GM08714 (cell line): ENCODE measurements around the gene TBXT.
"Not testable (repeated sequence)": the region's sequence is repeated elsewhere in the genome, so short reads cannot be mapped to it uniquely, and the experiment has no call there.

ENCODE experiments used
- H3K4me3 ChIP-seq: fragments of 200-500 bp; sonication (Bioruptor generic); 2 replicates; pipeline ENCODE4 v1.5.1; 2014; ENCODE audit warnings: mild to moderate bottlenecking, low read length, inconsistent platforms
- ZNF274 ChIP-seq: IDR thresholded peaks from 2 replicates; pipeline ENCODE4 v1.6.1; 2012; ENCODE audit warnings: mild to moderate bottlenecking, low read depth, low read length

TBXT gene

DNA sequence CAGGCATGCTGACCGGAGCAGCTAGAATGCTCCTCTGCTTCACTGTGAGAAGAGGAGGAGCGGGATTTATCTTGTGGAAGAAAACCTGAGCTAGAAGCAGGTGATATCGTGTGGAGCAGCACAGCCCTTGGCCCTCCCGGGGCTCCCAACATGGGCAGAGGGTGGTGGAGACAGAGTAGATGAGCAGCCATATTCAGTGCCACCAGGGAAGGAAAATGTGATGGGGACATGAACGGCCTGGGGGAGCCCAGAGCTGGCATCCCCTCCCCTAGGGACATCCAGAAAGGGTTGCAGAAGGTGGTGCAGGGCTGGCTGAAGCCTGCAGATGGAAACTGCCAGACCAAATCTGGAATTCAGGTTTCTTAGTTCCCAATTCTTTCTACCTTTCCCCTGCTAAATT, 24.9 kb upstream of the TBXT start:
- no peak for TF ChIP-seq ZNF274
- no peak overlapping the region for H3K4me3 ChIP-seq

DNA sequence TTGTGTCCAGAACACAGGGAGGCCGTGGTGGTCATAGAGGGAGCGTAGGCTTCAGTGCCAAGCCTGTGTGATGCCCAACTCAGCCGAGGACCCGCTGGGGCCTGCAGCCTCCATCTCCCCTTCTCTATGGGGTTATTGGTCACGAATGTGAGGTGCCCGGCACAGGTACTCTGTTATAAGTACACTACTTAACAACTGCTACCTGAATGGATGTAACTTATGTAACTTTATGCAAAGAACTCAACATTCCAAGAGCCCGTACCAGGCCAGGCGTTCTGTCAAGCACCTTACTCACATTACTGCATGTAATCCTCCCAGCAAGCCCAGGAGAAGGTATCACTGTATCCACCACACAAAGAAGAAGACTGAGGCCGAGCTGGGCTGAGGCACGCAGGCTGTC, 24.5 kb upstream of the TBXT start:
- H3K4me3 ChIP-seq = no peak overlapping the region
- TF ChIP-seq ZNF274 = no peak

DNA sequence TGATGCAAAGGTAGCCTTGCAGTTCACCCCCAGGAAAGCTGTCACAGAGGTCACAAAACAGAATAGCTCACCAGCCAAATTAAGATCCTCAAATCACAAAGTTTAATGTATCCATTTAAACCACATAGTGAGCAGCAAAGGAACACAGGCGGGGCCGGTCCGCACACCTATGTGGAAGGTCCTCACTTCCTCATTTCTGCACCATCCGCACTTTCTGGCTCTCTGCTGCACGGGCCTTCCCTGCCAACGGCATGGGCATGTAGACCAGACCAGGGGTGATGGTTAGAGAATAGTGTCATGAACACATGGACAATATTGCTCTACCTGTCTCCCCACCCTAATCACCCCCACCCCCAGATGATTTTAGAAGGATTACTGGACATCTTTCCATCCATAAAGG, 12.1 kb upstream of the TBXT start:
- no peak for TF ChIP-seq ZNF274
- no peak overlapping the region for H3K4me3 ChIP-seq

DNA sequence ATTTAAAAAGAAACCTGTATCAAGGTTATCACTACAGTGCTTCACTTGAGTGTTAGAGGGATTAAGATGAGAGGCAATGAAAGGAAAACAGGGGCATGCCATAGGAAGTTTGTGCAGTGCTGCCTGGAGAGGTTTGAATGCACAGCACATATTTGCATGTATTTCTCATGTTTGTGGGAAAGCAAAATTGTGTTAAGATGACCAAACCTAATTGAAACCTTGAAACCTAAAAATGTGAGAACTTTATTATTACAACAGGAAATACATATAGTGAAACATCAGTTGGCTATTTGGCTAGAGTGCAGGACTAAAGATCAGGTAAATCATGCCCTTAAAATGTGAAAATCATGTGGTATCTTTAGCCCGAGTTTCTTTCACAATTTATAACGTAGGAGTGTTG, 8.5 kb upstream of the TBXT start:
- TF ChIP-seq ZNF274 = no peak
- H3K4me3 ChIP-seq = no peak overlapping the region

DNA sequence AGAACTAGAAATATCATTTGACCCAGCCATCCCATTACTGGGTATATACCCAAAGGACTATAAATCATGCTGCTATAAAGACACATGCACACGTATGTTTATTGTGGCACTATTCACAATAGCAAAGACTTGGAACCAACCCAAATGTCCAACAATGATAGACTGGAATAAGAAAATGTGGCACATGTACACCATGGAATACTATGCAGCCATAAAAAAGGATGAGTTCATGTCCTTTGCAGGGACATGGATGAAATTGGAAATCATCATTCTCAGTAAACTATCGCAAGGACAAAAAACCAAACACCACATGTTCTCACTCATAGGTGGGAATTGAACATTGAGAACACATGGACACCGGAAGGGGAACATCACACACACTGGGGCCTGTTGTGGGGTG, 7.4 kb upstream of the TBXT start:
- H3K4me3 ChIP-seq = not testable (repeated sequence)

DNA sequence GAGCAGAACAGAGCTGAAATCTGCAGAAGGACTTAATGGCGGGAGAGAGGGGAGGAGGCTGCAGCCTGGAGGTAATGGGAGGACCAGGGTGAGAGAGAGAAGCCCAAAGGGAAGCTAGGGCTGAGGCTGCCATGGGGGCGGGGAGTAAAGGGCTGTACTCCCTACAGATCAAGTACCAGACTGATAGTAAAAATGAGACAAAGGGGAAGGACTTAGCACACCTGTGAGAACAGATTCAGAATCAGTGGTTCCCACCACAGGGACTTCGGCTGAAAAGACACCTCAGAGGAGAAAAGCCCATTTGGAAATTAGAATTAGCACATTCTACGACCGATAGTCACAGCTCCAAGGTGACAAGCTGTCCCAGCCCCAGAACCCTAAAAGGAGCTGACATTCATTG, 6.4 kb upstream of the TBXT start:
- H3K4me3 ChIP-seq = no peak overlapping the region
- no peak for TF ChIP-seq ZNF274

DNA sequence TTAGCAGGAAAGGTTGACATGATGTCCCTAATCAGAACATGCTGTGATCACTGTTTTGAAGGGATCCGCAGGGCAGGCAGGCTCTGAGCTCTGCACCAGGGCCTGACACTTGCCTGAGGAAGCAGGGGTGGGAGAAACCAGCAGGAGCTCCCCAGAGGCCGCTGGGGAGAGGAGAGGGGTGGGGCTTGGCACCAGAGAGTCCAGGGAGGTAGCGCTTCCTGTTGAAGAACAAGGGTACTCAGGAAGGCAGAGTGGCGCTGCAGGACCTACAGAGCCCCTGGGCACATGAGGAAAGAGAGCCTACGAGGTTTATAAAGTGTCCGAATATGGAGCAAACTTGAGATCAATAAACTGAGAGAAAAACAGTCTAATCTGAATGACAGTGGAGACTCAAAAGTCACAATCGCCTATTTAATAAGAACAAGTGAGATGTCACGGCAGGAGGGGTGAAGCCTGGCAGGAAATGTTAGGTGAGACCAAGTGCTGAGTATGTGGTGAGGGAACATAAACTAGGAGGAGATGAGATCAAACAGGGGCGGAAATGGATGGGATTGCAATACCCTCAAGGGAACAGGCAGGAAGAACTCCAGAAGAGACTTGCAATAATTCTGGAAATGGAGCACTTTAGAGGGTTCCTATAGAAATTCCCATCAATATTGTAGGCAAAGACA, 5.8 kb upstream of the TBXT start:
- no peak for TF ChIP-seq ZNF274
- H3K4me3 ChIP-seq = no peak overlapping the region

DNA sequence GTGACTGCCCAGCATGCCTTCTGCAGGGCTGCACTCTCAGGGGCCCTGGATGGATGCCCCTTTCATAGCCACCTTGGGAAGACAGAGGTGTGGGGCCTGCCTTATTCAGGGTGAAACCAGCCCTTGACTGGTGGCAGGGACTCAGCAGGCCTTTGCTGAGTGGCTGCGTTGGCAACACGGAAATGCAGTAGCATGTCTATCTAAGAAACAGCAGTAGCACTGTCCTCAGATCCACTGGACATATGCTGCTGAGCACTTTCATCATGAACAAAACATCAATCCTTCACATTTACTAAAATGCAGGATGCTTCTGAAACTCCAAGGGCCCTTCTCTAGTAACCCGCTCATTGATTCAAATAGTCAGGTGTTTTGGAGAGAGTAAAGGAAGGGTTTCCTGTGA, 4.9 kb upstream of the TBXT start:
- no peak overlapping the region for H3K4me3 ChIP-seq
- TF ChIP-seq ZNF274 = no peak

DNA sequence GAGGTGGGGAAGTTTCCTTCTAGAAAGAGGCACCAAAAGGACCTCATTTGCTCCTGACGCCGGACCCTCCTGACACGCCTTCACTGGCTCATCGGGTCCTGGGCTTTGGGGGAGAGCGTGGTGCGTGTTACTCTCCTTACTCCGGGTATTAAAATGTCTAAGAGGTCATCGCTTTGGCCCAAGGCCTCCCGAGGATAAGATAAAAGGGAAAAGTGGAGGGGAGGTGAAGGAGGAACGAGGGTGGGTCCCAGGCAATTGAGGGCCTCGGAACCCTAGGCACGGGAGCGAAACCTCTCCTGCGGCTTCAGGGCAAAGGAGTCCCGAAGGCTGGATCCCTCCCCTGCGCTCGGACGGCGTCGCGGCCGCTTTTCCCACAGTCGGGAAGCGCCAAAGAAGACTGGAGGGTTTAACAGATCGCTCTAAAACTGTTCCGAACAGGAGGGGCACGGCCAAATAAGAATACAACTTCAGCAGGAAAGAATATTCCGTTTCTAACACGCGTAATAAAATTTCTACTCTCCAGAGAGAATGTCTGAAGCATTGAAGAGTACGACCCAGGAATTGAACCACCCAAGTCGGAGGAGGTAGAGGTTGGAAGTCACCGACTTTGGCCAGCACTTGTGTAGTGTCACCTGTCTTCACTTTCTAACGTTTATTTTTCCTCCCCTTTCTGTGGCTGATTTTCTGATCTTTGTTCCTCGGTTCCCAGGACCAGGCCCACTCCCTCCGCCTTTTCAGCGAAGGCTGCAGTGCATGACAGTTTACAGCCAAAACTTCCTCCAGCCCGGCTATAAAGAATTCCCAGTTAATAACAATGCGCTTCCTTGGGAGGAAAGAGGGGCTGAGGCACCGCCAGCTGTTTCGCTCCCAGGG, 2.1 kb upstream of the TBXT start:
- no peak for TF ChIP-seq ZNF274
- peak overlapping the region; percentile 4; the same call in 1 of the 2 replicates for H3K4me3 ChIP-seq

DNA sequence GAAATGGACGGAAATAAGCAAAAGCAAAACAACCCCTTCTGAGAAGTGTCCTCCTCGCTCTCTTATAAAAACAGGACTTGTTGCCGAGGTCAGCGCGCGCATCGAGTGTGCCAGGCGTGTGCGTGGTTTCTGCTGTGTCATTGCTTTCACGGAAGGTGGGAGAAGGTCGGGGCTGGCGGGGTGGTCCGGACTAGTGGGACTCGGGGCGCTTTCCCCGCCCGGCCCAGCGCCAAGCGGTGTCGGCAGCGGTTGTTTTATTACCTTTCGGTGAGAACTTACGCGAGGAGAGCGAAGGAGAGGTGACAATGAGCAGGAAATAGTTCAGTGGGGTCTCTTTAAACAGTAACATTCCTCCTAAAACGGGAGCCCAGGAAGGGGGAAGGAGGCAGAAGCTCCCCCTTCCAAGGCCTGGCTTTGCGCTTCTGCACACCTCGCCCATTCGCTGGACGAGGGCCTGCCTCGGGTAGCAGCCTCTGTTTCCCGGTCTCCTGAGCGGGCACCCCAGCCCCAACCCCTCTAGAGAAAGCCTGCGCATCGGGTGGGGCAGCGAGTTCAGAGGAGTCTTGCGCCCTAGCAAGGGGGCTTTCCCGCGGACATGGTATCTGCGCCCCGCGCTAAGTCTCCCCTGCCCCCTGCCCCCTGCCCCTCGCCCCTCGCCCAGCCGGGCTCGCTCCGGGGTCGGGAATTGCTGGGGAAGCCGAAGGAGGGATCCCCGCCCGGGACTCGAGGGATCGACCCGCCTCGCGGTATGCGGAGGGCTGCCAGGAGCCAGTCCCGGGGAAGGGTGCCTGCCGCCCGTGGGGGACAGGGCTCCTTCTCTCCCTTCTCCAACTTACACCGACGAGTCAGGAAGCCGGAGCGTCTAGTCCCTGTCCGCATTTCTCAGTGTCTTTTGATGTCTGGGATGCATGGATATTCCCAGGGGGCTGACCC, 1.2 kb upstream of the TBXT start:
- peak overlapping the region; percentile 40; the same call in 1 of the 2 replicates for H3K4me3 ChIP-seq
- no peak for TF ChIP-seq ZNF274

DNA sequence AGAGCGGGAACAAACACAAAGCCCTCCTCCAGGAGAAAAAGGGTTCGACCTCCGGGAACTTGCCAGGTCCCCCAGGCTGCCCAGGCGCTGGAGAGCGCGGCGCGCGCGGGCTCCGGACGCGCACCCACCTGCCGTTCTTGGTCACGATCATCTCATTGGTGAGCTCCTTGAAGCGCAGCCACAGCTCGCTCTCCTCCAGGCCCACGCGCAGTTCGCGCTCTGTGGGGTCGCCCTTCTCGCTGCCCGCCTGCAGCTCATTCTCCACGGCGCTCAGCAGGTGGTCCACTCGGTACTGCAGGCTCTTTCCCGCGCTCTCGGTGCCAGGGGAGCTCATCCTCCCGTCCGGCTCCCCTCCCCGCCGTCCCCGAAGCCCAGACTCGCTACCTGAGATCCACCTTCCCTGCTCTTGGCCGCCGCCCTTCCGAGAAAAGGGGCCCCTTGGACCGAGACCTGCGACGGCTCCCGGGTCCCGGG, 356 bp downstream of the TBXT start:
- TF ChIP-seq ZNF274 = no peak
- peak overlapping the region; percentile 40; the same call in 1 of the 2 replicates for H3K4me3 ChIP-seq

DNA sequence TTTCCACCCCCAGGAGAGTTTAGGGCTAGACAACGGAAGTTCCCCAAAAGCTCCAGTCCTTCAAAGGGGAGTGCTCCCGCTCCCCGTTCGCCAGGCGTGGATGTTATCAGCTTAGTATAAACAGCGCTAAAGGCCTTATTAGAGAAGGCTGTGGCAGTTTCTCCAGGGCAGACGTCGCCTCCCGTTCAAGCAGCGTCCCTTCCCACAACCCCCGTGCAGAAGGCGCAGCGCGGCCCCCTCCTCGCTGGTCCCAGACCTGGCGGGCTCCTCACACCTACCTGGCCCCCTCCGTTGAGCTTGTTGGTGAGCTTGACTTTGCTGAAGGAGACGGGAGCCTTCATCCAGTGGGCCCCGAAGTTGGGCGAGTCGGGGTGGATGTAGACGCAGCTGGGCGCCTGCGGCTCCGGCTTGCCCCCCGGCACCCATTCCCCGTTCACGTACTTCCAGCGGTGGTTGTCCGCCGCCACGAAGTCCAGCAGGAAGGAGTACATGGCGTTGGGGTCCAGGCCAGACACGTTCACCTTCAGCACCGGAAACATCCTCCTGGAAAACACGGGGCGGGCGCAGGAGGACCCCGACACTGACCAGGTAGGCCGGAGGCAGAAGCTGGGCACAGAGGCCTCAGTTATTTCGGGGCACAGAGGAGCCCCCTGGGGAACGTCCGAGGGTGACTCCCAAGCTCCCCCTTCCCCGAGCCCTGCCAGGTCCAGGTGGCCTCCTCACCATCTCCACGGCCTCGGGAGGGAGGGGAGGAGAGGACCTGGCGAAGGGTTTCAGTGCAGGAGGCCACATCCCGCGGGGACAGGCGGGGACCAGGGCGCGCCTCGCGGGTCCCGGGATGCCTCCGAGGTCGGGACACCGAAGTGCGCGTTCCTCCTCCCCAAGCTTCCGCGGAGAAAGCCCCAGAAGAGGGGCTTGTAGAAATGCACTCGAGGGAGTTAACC, 1.1 kb downstream of the TBXT start:
- peak overlapping the region; percentile 40; the same call in 1 of the 2 replicates for H3K4me3 ChIP-seq
- no peak for TF ChIP-seq ZNF274

DNA sequence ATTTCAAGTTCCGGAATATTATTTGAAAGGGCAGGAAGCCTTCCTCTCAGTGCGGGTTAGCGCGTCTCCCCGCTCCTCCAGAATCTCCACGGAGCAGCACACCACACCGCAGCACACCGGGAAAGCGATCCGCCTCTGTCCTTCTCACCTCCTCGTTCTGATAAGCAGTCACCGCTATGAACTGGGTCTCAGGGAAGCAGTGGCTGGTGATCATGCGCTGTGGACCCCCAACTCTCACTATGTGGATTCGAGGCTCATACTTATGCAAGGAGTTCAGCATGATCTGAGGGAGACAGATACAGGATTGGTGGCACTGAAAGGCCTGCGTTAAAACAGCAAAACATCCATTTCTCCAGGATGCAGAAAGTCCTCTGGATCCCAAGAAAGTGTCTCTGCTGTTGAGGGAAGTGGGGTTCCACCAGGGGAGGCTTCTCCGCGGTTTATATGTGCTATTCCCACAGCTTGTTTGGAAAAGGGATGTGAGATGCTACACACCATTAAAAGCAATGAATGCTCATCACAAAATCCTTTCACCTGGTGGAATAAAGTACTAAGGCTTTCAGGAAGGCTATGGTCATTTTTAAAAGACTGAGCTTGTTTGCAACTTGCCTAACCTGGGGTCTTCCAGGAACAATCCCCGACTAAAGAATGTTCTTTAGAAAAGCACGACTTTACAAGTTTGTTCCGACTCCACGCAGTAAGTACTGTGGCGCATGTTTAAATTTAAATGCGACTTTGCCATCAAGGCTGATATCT, 1.9 kb downstream of the TBXT start:
- no peak for TF ChIP-seq ZNF274
- H3K4me3 ChIP-seq = no peak overlapping the region
